NCI-H446 (cell line): ENCODE data around the gene PPFIBP1.
A peak's percentile ranks its signal among the peaks of the same experiment; 100 is the strongest.

Source experiments
- DNase-seq, 2 experiments: peaks; one replicate each; lab custom pipeline; 2025; lab: John Stamatoyannopoulos, UW

Gene PPFIBP1

DNA sequence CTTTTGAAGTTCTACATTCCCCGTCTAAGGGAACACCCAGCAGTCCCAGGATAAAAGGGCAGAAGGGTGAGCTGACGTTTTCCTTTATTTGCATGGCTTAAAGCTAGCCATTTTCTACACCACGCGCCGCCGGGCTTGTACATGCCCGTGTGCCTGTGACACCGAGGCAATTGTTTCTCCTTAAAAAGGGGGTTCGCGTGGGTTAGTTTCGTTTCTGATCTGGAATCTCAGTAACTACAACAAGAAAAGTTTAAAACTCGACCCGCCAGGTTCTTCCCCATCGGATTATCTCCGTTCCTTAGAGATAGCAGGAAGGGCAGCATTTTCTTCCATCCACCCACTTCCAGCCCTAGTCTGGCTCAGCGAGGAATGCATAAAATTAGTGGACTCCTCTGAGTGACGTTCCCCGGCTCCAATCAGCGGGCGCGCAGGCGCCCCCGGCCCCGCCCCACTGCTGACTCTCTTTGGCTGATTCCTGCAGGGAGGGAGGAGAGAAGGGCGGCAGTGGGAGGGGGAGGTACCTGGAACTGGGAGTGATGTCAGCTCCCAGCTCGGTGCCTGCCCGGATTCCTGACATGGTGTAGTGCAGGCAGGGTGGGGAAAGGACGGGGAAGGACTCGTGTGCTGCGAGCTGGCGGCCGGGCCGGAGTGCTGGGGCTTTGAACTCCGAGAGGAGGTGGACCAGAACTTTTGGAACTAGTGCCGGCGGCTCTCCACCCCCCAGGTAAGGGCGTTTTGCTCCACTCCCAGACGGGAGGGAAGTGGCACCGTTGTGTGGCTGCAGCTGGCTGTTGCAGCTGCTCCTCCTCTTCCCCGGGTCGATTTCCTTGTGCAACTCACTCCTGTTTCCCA lies at the start of gene PPFIBP1:
TSS of gene PPFIBP1 (plus strand) at position 565 of the 852 bp plus-strand sequence. CDS start 109,191 bp downstream, outside the sequence.
- DNase-seq, result peak; percentile 88 to 98

DNA sequence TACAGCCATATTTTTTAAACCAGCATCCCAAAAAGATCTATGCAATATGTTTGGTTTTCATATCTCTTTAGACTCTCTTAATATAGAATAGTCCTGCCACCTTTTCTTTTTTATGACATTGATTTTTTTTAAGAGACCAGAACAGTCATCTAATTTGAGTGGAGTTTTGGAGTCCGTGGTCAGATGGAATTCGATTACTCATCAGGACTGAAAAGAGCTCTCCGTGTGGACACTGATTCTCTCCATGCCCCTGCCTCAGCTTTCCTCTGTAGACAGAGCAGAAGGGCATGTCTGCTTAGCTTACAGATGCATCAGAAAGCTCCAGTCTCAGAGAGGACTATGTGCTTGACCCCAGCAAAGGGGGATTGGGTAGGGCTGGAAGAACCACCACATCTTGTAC lies 49.7 kb upstream of the PPFIBP1 start:
- DNase-seq, result no peak

DNA sequence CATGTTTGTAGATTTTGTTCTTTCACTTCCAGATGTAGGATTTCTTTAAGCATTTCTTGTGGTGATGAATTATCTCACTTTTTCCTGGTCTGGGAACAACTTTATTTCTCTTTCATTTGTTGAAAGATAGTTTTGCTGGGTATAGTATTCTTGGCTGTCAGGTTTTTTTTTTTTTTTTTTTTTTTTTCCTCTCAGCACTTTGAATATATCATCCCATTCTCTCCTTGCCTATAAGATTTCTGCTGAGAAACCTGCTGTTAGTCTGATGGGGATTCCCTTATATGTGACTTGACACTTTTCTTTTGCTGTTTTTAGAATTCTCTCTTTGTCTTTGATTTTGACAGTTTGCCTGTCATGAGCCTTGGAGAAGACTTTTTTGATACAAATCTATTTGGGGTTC lies 47.0 kb upstream of the PPFIBP1 start:
- no peak for DNase-seq

DNA sequence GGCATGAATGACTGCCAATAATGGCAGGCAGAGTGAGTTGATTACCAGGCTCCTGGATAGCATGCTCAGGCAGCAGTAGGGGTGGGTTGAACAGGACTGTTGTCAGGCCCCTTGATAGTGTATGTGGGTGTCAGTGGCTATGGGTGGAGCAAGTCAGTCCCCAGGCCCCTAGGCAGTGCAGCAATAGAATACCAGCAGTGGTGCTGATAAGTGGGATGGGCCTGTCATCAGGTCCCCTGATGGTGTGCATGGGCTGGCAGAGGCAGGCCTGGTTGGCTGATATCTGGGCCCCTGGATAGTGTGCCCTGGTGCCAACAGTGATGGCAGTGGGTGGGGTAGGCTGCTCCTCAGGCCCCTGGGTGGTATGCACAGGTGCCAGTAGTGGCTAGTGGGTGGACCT lies 45.1 kb upstream of the PPFIBP1 start:
- no peak for DNase-seq

DNA sequence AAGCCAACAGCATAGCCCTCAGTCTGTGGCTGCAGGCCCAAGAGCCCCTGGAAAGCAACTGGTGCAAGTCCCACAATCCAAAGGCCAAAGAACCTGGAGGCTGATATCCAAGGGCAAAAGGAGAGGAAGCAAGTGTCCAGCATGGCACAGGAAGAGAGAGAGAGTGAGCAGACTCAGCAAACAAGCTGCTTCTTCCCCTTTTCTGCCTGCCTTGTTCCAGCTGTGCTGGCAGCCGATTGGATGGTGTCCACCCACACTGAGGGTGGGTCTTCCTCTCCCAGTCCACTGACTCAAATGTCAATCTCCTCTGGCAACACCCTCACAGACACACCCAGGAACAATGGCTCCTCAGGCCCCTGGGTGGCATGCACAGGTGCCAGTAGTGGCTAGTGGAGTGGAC lies 44.0 kb upstream of the PPFIBP1 start:
- no peak for DNase-seq

DNA sequence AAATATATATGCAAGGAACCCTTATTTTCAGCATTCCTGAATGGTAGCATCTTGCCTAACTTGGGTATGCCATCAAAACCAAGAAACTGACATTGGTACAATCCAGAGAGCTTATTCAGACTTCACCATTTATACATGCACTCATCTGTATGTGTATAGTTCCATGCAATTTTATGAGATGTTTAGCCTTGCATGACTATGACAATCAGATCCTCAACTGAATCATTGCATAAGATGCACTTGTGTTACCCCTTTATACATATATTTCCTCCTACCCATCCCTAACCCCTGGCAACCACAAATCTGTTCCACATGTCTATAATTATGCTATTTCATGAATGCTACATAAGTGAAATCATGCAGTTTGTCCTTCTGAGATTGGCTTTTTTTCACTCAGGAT lies 37.0 kb upstream of the PPFIBP1 start:
- DNase-seq, result no peak

DNA sequence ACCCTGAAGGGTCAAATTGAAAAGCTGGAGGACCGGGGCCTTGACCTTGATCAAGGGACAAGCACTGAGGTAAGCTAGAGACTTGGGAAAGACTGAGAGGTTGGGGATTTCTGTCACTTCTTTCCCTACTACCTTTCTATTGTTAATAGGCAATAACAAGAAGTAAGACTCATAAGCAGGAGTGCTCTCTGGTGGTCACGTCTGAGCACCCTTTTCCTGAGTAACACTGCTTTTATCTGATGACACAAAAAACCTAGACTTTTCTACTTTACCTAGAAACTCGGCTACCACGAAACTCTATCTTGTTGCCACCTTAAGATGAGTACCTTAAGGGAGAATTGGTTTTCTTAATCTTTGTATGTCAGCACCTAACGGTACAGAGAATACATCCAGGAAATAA lies 35.5 kb upstream of the PPFIBP1 start:
- no peak for DNase-seq

DNA sequence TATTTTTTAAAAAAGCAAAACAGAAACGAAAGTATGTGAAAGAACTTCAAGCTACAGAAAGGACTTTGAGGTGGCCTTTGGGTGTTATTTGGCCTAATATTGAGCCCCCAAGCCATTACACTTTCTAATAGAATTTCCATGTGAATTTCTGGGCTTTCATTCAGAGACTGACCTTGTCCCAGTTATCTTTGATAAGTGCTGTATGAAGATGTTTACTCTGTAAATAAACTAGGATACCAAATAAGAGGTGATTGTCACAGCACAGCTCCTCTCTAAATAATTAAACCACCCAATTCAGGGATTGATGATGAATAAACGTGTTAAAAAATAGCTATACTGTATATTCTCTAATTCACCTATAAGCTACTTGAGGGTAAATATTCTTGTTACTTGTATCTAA lies 32.8 kb upstream of the PPFIBP1 start:
- DNase-seq, result no peak

DNA sequence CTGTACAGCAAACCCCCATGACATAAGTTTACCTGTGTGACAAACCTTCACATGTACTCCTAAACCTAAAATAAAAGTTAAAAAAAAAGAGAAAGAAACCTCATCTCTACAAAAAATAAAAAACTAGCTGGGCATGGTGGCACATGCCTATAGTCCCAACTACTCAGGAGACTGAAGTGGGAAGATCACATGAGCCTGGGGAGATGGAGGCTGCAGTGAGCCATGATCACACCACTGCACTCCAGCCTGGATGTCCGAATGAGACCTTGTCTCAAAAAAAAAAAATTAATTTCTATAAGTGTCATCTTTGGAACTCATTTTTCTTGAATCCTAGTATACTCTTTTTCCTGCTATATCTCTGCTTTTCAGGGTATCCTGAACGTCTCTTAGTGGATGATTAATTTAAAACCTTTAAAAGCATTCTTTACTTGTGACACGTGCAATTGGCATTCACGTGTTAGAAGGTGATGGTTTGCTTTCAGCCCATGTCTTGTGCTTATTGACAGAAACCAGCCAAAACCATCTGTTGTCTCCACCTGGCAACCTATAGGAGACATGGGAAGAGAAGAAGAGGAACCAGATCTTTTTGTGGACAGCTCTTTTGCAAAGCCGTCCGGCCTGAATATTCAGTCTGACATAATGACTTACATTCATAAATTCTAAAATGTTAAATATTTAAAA lies 30.6 kb upstream of the PPFIBP1 start:
- no peak for DNase-seq

DNA sequence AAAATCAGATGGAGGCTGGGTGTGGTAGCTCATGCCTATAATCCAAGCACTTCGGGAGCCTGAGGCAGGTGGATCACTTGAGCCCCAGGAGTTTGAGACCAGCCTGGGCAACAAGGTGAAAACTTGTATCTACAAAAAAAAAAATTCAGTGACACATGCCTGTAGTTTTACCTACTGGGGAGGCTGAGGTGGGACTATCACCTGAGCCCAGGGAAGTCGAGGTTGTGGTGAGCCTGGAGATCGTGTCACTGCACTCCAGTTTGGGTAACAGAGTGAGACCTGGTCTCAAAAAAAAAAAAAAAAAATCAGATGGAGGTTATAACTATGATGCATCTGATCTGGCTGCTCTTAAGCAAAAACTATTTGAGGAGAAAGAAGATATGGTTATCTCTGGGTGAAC lies 26.6 kb upstream of the PPFIBP1 start:
- DNase-seq, result no peak

DNA sequence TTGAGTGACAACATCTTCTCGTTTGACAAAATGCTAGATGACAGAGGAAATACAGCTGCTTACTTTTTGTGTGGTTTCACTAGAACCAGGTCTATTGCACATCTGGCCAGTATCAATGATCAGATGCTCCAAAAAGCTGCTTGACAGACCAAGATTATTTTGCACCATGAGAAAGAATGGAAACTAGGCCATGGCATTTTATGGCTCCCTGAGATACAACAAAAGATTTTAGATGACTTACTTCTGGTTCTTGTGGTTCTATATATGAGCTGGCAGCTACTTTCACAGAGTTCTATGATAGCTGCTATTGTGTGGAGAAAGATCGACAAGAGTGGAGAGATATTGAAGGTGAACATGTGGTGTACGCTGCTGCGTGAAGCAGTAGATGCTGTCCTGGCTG lies 25.9 kb upstream of the PPFIBP1 start:
- no peak for DNase-seq

DNA sequence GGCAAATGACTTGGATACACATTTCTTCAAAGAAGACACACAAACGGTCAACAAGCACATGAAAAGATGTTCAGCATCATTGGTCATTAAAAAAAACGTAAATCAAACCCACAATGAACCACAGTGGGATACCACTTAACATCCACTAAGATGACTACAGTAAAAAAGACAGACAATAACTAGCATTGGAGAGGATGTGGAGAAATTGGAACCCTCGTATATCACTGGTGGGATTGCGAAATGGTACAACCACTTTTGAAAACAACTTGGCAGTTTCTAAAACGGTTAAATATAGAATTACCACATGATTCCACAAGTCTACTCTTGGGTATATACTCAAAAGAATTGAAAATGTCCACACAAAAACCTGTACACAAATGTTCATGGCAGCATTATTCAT lies 25.2 kb upstream of the PPFIBP1 start:
- no peak for DNase-seq

DNA sequence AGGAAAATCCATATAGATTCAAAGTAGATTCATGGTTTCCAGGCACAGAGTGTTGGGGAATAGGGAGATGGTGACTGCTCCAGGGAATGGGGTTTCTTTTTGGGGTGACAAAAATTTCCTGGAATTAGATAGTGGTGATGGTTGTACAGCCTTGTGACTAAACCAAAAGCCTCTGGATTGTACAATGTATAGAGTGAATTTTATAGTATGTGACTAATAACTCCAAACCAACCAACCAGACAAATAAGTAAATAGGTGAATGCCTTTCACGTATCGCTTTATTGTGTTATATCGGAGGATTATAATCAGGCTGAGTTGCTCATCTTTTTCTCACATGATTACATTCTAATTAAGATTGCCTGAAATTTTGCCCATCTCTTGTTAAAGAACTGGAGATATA lies 24.6 kb upstream of the PPFIBP1 start:
- DNase-seq, result no peak

DNA sequence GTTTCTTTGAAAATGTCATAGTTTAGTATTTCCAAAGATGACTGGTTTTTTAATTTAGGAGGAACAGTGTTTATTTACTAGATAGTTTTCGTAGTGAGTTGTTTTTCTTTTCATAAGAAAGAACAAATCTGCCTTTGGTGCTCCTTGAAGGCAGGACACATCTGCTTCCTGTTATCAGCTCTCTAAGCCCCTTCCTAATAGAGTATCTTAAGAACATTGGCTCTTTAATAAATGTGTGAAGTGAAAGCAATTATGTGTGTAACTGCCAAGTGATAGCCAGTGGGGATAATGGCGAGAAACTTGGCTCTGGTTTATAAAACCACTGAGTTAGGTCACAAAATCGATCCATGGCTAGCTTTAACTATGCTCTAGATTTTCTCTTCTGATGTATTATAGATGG lies 23.5 kb upstream of the PPFIBP1 start:
- DNase-seq, result no peak

DNA sequence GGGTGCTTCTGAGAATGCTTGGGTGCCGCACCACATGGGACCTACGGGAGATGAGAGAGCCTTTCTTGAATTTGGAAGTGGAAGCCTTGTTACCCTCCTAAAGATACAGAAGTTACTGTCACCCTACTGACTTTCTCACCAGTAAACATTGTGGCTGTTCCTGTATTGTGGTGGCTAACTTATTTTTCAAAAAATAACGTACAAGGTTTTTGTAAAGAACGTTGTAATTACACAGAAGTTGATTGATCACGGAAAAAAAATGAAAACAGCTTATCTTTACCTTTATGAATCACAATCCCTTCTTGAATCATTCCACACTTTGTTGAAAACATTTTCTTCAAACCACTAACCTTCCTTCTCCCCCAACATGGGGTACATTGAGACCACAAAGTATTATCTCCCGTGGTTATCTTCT lies 22.0 kb upstream of the PPFIBP1 start:
- no peak for DNase-seq

DNA sequence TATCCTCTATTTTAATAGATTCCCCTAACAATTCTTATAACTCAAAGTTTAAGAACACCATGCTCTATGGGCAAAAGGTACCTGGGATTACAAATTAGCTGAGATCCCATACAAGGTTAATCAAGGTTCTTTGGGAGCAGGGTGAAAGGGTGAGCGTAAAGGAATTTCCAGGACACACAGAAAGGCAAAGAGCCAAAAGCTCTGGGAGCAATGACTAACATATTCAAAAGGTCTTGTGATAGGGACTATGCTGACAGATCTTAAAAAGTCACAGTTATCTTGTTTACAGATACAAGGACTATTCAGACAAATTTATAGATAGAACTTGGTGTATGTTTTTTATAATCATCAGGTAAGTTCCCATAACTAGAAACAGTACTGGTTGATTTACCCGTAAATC lies 19.5 kb upstream of the PPFIBP1 start:
- DNase-seq, result no peak

DNA sequence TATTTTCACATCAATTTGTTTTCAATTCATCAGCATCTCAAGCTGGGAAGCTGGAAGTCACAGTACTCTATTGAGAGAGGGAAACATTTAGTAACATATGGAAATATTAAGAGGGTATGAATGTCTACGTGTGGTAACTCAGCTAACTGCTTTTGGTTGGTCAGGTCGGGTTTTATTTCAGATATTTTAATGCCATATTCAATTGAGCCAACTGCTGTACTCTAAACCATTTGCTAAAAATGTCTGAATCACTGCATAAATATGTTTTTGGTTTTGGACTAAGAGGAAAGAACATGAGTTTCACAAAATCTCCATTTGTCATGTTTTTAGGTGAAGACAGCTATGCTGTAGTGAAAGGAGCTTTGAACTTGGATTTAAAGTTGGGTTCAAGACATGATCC lies 18.9 kb upstream of the PPFIBP1 start:
- DNase-seq, result no peak

DNA sequence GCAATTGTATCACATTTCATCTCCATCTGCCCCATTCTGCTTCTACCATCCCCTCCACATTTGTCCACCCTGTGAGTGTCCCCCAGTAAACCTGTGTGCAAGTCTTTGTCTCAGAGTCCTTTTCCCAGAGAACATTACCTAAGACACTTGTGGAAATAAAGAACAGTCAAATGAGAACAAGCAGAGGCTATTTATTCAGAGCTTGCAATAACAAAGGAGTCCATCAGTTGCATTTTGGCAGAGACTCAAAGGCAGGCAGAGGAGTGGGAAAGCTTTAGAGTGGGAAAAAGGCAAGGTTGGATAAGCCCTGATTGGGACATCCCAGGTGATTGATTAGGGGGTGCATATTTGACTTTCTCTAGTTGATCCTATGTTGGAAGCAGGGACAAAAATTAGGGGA lies 18.2 kb upstream of the PPFIBP1 start:
- DNase-seq, result no peak

DNA sequence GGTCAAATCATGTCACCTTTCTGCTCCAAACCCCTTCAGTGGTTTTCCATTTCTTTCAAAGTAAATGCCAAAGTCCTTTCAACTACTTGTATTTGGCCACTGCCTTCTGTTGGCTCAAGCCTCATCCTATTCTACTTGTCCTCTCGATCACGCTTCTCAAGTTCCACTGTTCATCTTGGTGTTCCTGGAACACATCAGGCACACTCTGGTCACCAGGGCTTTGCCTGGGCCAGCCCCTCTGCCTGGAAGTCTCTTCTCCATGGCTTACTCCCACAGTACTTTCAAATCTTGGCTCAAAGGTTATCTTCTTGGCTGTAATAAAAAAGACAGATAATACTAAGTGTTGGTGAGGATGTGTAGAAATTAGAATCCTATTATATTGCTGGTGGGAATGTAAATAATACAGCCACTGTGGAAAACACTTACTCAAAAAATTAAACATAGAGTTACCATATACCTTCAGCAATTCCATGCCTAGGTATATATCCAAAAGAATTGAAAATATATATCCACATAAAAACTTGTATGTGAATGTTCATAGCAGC lies 17.3 kb upstream of the PPFIBP1 start:
- no peak for DNase-seq

DNA sequence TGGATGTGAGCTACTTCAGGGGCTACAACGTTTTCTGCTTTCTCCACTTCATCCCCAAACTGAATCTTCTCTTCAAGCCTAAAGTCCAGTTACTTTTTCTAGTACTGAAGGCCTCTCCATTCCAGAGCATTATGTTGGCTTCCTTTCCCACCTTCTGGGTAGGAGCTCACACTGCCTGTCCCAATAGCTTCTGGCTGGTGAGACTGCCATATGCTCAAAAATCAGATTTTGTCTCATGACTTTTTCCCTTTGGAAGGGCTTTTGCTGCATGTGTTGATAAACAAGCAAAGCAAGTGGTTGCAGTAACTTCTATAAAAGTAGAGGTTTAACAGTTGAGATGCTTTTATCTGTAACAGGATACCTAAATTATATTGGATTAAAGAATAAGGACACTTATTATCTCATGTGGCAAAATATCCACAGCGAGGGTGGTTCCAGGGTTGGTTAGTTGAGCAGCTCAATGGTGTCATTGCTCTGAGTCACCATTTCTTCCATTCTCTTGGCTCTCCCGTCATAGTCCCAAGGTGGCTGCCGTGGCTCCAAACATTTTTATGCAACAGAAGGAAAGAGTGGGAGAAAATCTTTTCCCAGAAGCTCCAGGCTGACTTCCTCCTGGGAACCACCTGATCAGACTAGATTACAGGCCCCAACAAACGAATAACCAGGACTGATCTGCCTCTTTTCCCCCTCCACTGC lies 15.1 kb upstream of the PPFIBP1 start:
- peak in 1 of 2 experiments; percentile 19 for DNase-seq

DNA sequence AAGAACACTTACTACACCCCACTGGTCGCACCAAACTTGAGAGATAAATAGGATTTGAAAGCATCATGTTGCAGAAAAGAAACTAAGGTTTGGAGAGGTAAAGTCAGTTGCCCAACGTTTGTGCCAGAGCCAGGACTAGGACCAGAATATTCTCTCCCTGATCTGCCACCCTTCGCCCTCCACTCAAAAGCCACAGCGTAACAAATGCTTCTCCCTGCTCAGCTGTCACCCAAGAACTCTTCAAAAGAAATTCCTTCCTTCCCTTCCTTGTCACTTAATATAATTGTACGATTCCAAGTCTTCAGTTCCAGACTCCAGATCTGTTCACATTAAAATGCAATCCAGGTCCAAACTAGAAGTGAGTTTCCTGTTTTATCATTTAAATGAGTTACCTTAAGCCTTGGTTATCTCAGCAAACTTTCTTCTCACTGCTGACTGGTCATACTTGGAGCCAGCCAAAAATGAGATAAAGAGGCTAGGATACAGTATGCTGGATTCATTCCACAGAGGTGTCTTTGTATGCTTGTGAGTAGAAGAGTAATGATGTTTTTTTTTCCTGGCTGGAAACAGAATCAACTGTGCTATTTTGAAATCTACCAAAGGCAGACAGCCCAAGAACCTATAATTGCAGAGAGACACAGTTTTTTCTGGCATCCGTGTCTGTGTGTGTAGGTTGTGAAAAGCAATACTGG lies 12.8 kb upstream of the PPFIBP1 start:
- peak in 1 of 2 experiments; percentile 32 for DNase-seq

DNA sequence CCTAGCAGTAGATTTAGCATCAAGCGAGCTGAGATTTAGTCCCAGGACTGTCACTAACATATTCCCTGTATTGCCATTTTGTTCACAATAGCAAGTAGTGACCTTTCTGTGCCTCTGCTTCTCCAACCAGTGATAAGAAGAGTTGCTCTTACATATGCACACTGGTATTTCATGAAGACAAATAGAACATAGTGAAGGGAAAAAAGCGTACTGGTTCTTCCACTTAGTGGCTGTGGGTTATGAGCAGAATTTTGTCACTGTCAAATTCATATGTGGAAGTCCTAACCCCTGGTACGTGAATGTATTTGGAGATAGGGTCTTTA lies 12.3 kb upstream of the PPFIBP1 start:
- no peak for DNase-seq
